Subcutaneous adipose tissue (tissue), 4 donors: ENCODE results near the gene KATNAL2. TPM values are rescaled to one million over a fixed set of nuclear protein-coding genes. Genes with fewer than 3 reads are reported as not detected.

Experiments
- total RNA-seq, 4 donors: library from RNA; depleted of rRNA; stranded (reverse); fragments of >200 nt; gene quantifications; one replicate each; pipeline ENCODE4 v1.1.0, GENCODE V29; 2016
- TF ChIP-seq, protein P1 (sequence below): fragments of 450-650 bp; IDR thresholded peaks from one replicate; pipeline ENCODE4 v1.5.1; 2016; ENCODE audit warnings: low read depth, mild to moderate bottlenecking, control low read depth, antibody characterized with exemption, moderate library complexity

Gene KATNAL2, protein sequence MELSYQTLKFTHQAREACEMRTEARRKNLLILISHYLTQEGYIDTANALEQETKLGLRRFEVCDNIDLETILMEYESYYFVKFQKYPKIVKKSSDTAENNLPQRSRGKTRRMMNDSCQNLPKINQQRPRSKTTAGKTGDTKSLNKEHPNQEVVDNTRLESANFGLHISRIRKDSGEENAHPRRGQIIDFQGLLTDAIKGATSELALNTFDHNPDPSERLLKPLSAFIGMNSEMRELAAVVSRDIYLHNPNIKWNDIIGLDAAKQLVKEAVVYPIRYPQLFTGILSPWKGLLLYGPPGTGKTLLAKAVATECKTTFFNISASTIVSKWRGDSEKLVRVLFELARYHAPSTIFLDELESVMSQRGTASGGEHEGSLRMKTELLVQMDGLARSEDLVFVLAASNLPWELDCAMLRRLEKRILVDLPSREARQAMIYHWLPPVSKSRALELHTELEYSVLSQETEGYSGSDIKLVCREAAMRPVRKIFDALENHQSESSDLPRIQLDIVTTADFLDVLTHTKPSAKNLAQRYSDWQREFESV
- total RNA-seq = 10 to 100 TPM in 1 of 4 donors, 1 to 10 TPM in 3; 2.6 to 17.2 (median 8.6) TPM

DNA sequence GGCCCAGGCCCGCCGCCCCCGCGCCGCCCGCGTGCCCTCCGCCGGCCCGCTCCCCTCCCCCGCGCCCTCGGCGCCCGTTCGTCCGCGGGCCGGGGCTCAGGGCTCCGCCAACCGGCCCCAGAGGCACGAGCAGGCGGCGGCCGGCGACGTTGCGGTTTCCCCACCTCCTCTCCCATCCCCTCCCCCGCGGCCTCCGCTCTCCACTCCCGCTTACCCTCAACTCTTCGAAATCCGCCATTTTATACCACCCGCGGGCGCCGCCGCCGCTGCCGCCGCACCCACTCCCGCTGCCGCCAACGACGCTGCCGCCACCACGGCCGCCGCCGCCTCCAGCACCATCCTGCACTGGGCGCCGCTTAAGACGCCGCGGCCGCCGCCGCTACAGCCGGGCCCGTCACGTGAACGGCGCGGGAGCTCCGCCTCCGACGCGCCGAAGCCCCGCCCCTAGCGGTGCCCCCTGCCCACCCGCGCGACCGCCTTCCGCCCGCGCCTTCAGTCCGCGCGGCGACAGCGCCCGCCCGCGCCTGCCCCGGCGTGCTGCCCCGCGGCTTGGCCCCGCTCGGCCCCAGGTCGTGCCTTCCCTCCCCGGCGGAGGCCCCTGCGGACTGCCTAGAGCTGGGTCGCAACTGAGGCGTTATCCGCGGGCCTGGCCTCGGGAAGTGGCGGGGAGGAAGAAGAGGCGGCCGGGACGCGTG lies at the start of gene KATNAL2, which contains the start of gene PIAS2:
KATNAL2 (plus strand) TSS at position 495 of the 695 bp plus-strand sequence. CDS start 29,271 bp downstream, outside the sequence.
PIAS2 (minus strand) TSS at position 400 of the 695 bp plus-strand sequence; CDS start at position 238, 162 bp downstream.
- TF ChIP-seq, protein P1, sequence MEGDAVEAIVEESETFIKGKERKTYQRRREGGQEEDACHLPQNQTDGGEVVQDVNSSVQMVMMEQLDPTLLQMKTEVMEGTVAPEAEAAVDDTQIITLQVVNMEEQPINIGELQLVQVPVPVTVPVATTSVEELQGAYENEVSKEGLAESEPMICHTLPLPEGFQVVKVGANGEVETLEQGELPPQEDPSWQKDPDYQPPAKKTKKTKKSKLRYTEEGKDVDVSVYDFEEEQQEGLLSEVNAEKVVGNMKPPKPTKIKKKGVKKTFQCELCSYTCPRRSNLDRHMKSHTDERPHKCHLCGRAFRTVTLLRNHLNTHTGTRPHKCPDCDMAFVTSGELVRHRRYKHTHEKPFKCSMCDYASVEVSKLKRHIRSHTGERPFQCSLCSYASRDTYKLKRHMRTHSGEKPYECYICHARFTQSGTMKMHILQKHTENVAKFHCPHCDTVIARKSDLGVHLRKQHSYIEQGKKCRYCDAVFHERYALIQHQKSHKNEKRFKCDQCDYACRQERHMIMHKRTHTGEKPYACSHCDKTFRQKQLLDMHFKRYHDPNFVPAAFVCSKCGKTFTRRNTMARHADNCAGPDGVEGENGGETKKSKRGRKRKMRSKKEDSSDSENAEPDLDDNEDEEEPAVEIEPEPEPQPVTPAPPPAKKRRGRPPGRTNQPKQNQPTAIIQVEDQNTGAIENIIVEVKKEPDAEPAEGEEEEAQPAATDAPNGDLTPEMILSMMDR = no peak

DNA sequence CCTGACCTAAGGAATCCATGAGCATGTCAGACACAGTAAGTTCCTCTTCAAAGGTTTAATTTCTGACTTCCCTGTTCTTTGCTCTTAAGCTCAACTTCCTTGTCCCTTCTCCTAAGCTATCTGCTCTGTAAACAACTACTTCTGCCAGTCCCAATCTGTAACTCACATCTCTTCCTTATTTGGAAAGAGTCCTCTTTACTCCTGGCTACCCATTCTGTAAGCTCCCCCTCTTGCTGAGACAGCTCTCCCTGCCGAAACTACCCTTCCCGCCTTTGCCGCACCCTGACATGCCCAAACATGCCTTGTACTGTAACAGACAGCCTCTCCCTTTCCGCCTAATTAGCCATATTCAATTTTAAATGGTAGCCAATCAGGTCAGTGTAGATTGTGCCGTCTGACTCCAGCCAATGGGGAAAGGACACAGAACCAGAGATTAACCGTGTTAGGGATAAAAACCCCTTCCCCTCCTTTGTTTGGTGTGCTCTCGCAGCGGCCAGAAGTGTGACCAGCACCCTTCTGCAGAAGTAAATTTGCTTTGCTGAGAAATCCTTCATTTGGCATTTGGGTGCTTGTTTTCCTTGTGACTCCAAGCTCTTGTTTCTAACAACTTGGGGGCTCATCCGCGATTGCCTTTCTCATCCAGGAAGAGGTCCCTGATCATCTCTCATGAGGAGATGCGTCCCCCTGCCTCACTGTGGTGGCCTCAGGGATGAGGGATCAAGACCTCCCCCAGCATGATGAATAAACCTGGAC lies 49.1 kb upstream of the KATNAL2 start:
- TF ChIP-seq, protein P1 = no peak

DNA sequence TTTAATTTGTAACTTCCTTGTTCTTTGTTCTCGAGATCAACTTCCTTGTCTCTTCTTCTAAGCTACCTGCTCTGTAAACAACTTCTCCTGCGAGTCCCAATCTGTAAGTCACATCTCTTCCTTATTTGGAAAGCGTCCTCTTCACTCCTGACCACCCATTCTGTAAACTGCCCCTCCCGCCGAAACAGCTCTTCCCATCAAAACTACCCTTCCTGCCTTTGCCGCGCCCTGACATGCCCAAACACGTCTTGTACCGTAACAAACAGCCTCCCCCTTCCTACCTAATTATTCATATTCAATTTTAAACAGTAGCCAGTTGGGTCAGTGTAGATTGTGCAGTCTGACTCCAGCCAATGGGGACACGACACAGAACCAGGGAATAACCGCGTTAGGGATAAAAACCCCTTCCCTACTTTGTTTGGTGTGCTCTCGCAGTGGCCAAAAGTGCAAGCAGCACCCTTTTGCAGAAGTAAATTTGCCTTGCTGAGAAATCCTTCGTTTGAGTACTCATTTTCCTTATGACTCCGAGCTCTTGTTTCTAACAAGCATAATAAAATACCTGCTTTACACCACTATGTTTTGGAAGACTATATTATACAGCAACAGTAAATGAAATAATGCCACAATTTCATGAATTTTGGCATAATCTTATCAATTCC lies 39.9 kb upstream of the KATNAL2 start:
- TF ChIP-seq, protein P1 = no peak

DNA sequence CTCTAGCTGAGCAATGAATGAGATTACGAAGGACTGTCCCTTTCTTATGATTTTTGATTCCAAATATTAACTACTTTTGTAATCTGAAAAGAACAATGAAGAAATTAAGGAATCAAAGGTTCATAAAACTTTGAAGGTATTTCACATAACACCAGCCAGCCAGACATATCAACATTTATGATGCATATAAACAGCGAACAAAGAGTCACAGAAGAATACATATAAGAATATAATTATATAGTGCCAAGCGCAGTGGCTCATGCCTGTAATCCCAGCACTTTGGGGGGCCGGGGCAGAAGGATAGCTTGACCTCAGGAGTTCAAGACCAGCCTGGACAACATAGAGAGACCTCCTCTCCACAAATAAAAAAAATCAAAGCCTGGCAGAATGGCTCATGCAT lies 34.2 kb upstream of the KATNAL2 start:
- TF ChIP-seq, protein P1 = no peak

DNA sequence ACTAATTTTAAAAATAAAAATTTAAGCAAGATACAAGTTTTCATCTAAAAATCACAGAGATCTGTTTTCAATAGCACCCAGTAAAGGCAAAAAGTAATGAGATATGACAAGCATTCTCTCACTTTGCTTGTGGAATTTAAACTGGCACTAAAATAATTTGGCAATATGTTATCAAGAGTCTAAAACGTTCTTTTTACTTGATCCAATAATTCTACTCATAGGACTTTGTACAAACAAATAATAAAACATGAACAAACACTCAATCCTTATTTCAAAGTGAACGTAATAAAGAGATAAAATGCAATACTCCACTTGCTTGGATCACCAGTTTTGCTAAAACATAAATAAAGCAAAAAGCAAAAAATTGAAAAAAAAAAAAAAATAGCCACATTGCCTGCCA lies 30.5 kb upstream of the KATNAL2 start:
- TF ChIP-seq, protein P1 = no peak

DNA sequence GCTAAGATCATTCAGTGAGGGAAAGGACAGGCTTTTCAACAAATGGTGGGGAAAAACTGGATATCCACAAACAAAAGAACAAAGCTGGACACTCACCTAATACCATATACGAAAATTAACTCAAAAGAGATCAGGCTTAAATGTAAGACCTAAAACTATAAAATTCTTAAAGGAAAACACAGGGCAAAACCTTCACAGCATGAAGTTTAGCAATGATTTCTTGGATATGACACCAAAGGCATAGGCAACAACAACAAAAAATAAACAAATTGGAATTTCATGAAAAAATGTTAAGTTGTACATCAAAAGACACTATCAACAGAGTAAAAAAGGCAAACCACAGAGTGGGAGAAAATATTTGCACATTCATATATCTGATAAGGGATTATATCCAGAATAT lies 28.4 kb upstream of the KATNAL2 start:
- TF ChIP-seq, protein P1 = no peak
